Stimulated activated naive CD8-positive, alpha-beta T cell treated with anti-CD3 and anti-CD28 coated beads, Interleukin-15, Interleukin-2, amounts not matched to agents 100 ng/mL and 50 ng/mL, for 24 hours (primary cell): ENCODE measurements around the gene TRIM40.

Experiments
- H3K27ac Mint-ChIP-seq: one replicate; pipeline ENCODE4 v1.8.0; 2021; ENCODE audit warnings: mild to moderate bottlenecking, mixed read lengths
- H3K27me3 Mint-ChIP-seq: one replicate; pipeline ENCODE4 v1.8.0; 2021; ENCODE audit warnings: mixed read lengths
- H3K36me3 Mint-ChIP-seq: one replicate; pipeline ENCODE4 v1.8.0; 2021; ENCODE audit warnings: low read depth, mixed read lengths
- H3K4me1 Mint-ChIP-seq: one replicate; pipeline ENCODE4 v1.8.0; 2021; ENCODE audit warnings: low read depth, mixed read lengths
- H3K4me3 Mint-ChIP-seq: one replicate; pipeline ENCODE4 v1.8.0; 2021; ENCODE audit warnings: mild to moderate bottlenecking, mixed read lengths
- H3K9me3 Mint-ChIP-seq: one replicate; pipeline ENCODE4 v1.8.0; 2021; ENCODE audit warnings: mixed read lengths

Gene TRIM40

GRCh38 chr6:30150671-30151395 lies 14.9 kb downstream of the TRIM40 start:
- H3K9me3 Mint-ChIP-seq, result no peaks in the 10 kb centered on the region
- H3K27ac Mint-ChIP-seq, result no peak overlapping the region
- peaks cover 8% of the 10 kb centered on the region for H3K27me3 Mint-ChIP-seq
- no peak overlapping the region for H3K4me3 Mint-ChIP-seq
- no peaks in the 10 kb centered on the region for H3K4me1 Mint-ChIP-seq
- no peaks in the 10 kb centered on the region for H3K36me3 Mint-ChIP-seq

- no peaks in the 10 kb centered on the region for H3K9me3 Mint-ChIP-seq
- no peak overlapping the region for H3K27ac Mint-ChIP-seq
- no peak overlapping the region for H3K4me3 Mint-ChIP-seq
- peaks cover 8% of the 10 kb centered on the region for H3K27me3 Mint-ChIP-seq
- no peaks in the 10 kb centered on the region for H3K36me3 Mint-ChIP-seq
- H3K4me1 Mint-ChIP-seq, result no peaks in the 10 kb centered on the region
These were observed 15.6 kb downstream of the TRIM40 start for GRCh38 chr6:30151580-30151979.

- Mint-ChIP-seq H3K4me3 (no peak overlapping the region), H3K27me3 (peaks cover 8% of the 10 kb centered on the region), H3K4me1 (no peaks in the 10 kb centered on the region), H3K9me3 (no peaks in the 10 kb centered on the region), H3K27ac (no peak overlapping the region), H3K36me3 (no peaks in the 10 kb centered on the region)
These were observed 16.2 kb downstream of the TRIM40 start for GRCh38 chr6:30152016-30152673.

GRCh38 chr6:30152910-30153610 lies 17.1 kb downstream of the TRIM40 start:
- Mint-ChIP-seq H3K9me3 (no peaks in the 10 kb centered on the region), H3K4me1 (no peaks in the 10 kb centered on the region), H3K27ac (no peak overlapping the region), H3K4me3 (no peak overlapping the region), H3K27me3 (peaks cover 3% of the 10 kb centered on the region), H3K36me3 (no peaks in the 10 kb centered on the region)

- Mint-ChIP-seq H3K27me3 (peaks cover 8% of the 10 kb centered on the region), H3K36me3 (no peaks in the 10 kb centered on the region), H3K4me1 (no peaks in the 10 kb centered on the region), H3K4me3 (no peak overlapping the region), H3K9me3 (no peaks in the 10 kb centered on the region), H3K27ac (no peak overlapping the region)
These were observed 18.1 kb downstream of the TRIM40 start for GRCh38 chr6:30154061-30154460.

- H3K27me3 Mint-ChIP-seq, result peaks cover 14% of the 10 kb centered on the region
These were observed 19.0 kb downstream of the TRIM40 start for GRCh38 chr6:30154709-30155519.

GRCh38 chr6:30155520-30156261 lies 19.8 kb downstream of the TRIM40 start:
- Mint-ChIP-seq H3K4me1 (no peaks in the 10 kb centered on the region), H3K27ac (no peak overlapping the region), H3K4me3 (no peak overlapping the region), H3K36me3 (no peaks in the 10 kb centered on the region), H3K27me3 (peaks cover 17% of the 10 kb centered on the region), H3K9me3 (no peaks in the 10 kb centered on the region)

More at GRCh38 chr6:30154709-30155519, 19.0 kb downstream of the TRIM40 start:
- no peak overlapping the region for H3K4me3 Mint-ChIP-seq
- H3K27ac Mint-ChIP-seq, result no peak overlapping the region
- no peaks in the 10 kb centered on the region for H3K36me3 Mint-ChIP-seq
- no peaks in the 10 kb centered on the region for H3K4me1 Mint-ChIP-seq
- H3K9me3 Mint-ChIP-seq, result no peaks in the 10 kb centered on the region

GRCh38 chr6:30156262-30156599 lies 20.3 kb downstream of the TRIM40 start:
- Mint-ChIP-seq H3K4me1 (no peaks in the 10 kb centered on the region), H3K4me3 (no peak overlapping the region), H3K36me3 (no peaks in the 10 kb centered on the region), H3K27me3 (peaks cover 17% of the 10 kb centered on the region), H3K9me3 (no peaks in the 10 kb centered on the region), H3K27ac (no peak overlapping the region)

GRCh38 chr6:30156774-30157173 lies 20.8 kb downstream of the TRIM40 start:
- H3K4me3 Mint-ChIP-seq, result no peak overlapping the region
- no peak overlapping the region for H3K27ac Mint-ChIP-seq
- peaks cover 17% of the 10 kb centered on the region for H3K27me3 Mint-ChIP-seq
- no peaks in the 10 kb centered on the region for H3K9me3 Mint-ChIP-seq
- H3K36me3 Mint-ChIP-seq, result no peaks in the 10 kb centered on the region
- no peaks in the 10 kb centered on the region for H3K4me1 Mint-ChIP-seq

- no peaks in the 10 kb centered on the region for H3K9me3 Mint-ChIP-seq
- H3K36me3 Mint-ChIP-seq, result no peaks in the 10 kb centered on the region
- no peak overlapping the region for H3K27ac Mint-ChIP-seq
- no peak overlapping the region for H3K4me3 Mint-ChIP-seq
- peaks cover 4% of the 10 kb centered on the region for H3K4me1 Mint-ChIP-seq
- peaks cover 17% of the 10 kb centered on the region for H3K27me3 Mint-ChIP-seq
These were observed 21.6 kb downstream of the TRIM40 start for GRCh38 chr6:30157581-30157980.

GRCh38 chr6:30157999-30158398 lies 22.1 kb downstream of the TRIM40 start:
- Mint-ChIP-seq H3K27ac (no peak overlapping the region), H3K4me1 (peaks cover 6% of the 10 kb centered on the region), H3K36me3 (no peaks in the 10 kb centered on the region), H3K27me3 (peaks cover 17% of the 10 kb centered on the region), H3K4me3 (no peak overlapping the region), H3K9me3 (no peaks in the 10 kb centered on the region)

GRCh38 chr6:30158475-30159040 lies 22.6 kb downstream of the TRIM40 start:
- H3K27ac Mint-ChIP-seq, result no peak overlapping the region
- H3K4me1 Mint-ChIP-seq, result peaks cover 11% of the 10 kb centered on the region
- H3K27me3 Mint-ChIP-seq, result peaks cover 17% of the 10 kb centered on the region
- H3K4me3 Mint-ChIP-seq, result no peak overlapping the region
- no peaks in the 10 kb centered on the region for H3K36me3 Mint-ChIP-seq
- H3K9me3 Mint-ChIP-seq, result no peaks in the 10 kb centered on the region

- no peak overlapping the region for H3K4me3 Mint-ChIP-seq
- no peaks in the 10 kb centered on the region for H3K9me3 Mint-ChIP-seq
- H3K27me3 Mint-ChIP-seq, result peaks cover 23% of the 10 kb centered on the region
These were observed 24.3 kb downstream of the TRIM40 start for GRCh38 chr6:30160008-30160784.

More at GRCh38 chr6:30160008-30160784, 24.3 kb downstream of the TRIM40 start:
- Mint-ChIP-seq H3K4me1 (peaks cover 12% of the 10 kb centered on the region), H3K36me3 (no peaks in the 10 kb centered on the region), H3K27ac (no peak overlapping the region)
